GM21737 (cell line): Measurements from ENCODE around the gene SGMS2.

ENCODE experiments used
- ATAC-seq: cut with Tn5 transposase; IDR thresholded peaks from one replicate; pipeline ENCODE4 v1.9.1; 2021; ENCODE audit warnings: mild to moderate bottlenecking, moderate library complexity; ENCODE audit not compliant: unreplicated experiment

Gene SGMS2

GRCh38 chr4:107863850-107864371 is 39.2 kb downstream of the SGMS2 start:
- no peak for ATAC-seq

GRCh38 chr4:107866726-107867125 is 42.0 kb downstream of the SGMS2 start:
- no peak for ATAC-seq

GRCh38 chr4:107870236-107870635 is 45.5 kb downstream of the SGMS2 start:
- no peak for ATAC-seq

GRCh38 chr4:107870916-107871786 is 46.4 kb downstream of the SGMS2 start:
- no peak for ATAC-seq

GRCh38 chr4:107874024-107874423 is 49.3 kb downstream of the SGMS2 start:
- ATAC-seq: no peak

GRCh38 chr4:107876099-107876498 is 51.4 kb downstream of the SGMS2 start:
- no peak for ATAC-seq

GRCh38 chr4:107877361-107877760 is 52.6 kb downstream of the SGMS2 start:
- ATAC-seq: no peak

- ATAC-seq: no peak
These were observed 61.1 kb downstream of the SGMS2 start for GRCh38 chr4:107885865-107886264.

- ATAC-seq: no peak
These were observed 63.5 kb downstream of the SGMS2 start for GRCh38 chr4:107888237-107888636.

- ATAC-seq: no peak
These were observed 66.0 kb downstream of the SGMS2 start for GRCh38 chr4:107890779-107891178.

GRCh38 chr4:107891299-107891698 is 66.6 kb downstream of the SGMS2 start:
- no peak for ATAC-seq

- ATAC-seq: no peak
These were observed 68.7 kb downstream of the SGMS2 start for GRCh38 chr4:107893171-107894137.

- no peak for ATAC-seq
These were observed 69.4 kb downstream of the SGMS2 start for GRCh38 chr4:107894138-107894603.

GRCh38 chr4:107896158-107896645 is 71.5 kb downstream of the SGMS2 start:
- no peak for ATAC-seq

- ATAC-seq: no peak
These were observed 71.9 kb downstream of the SGMS2 start for GRCh38 chr4:107896646-107897045.

GRCh38 chr4:107897823-107898222 is 73.1 kb downstream of the SGMS2 start:
- ATAC-seq: no peak

GRCh38 chr4:107900067-107900466 is 75.3 kb downstream of the SGMS2 start:
- no peak for ATAC-seq

- ATAC-seq: no peak
These were observed 75.8 kb downstream of the SGMS2 start for GRCh38 chr4:107900508-107900907.

- ATAC-seq: no peak
These were observed 76.6 kb downstream of the SGMS2 start for GRCh38 chr4:107901213-107901934.

- ATAC-seq: peak; percentile 84
These were observed 78.0 kb downstream of the SGMS2 start for GRCh38 chr4:107902715-107903114.
